Measurements from ENCODE around the gene CSMD2.

The CSMD2 gene

DNA sequence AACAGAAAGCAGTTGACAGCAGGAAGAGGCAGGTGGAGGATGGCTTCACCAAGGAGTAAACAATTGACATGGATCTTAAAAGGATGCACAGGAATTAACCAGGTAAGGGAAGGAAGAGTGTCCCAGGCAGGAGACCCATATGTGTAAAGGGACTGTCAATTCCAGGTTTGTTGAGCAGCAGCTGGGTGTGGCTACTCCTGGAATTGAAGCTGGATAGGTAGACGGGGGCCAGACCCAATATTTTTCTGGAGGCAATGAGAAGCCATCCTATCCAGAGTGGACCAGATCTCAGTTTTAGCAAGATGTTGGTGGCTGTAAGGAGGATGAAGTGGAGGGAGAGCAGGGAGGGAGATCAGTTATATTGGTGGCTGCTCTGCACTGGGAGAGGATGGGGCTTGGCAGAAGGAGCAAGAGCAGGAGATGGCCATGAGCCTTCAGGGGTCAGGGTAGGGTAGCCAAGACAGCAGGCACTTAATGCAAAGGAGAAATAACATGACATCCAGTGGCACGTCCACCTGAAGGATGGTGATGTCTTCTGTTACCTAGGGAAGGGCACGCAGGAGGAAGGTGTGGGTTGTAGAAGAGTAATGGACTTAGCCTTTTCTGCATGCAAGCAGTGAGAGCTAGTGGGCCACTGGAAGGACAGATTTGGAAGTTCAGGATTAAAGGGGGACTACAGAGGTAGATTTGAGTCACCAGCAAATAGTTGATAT lies 447.9 kb downstream of the CSMD2 start:
- no CpG with 5 or more reads among the region's 3 CpGs for WGBS (ENCODE audit: insufficient coverage, insufficient read length)
- no peak for DNase-seq (ENCODE audit: low read depth, low spot score)
- Histone ChIP-seq H3K4me3 (ENCODE audit: low read length) (no peak overlapping the region), H3K36me3 (ENCODE audit: control insufficient read depth, insufficient read depth, low read length) (0 out of 2 replicates have a peak, but pooled peaks cover 3% of the 10 kb centered on the region), H3K27ac (ENCODE audit: low read length) (no peak overlapping the region), H3K9me3 (ENCODE audit: control insufficient read depth, insufficient read depth, low read length) (no peaks in the 10 kb centered on the region), H3K4me1 (ENCODE audit: control insufficient read depth, insufficient read depth, low read length) (no peaks in the 10 kb centered on the region), H3K27me3 (ENCODE audit: control insufficient read depth, insufficient read depth, low read length) (no peaks in the 10 kb centered on the region)

DNA sequence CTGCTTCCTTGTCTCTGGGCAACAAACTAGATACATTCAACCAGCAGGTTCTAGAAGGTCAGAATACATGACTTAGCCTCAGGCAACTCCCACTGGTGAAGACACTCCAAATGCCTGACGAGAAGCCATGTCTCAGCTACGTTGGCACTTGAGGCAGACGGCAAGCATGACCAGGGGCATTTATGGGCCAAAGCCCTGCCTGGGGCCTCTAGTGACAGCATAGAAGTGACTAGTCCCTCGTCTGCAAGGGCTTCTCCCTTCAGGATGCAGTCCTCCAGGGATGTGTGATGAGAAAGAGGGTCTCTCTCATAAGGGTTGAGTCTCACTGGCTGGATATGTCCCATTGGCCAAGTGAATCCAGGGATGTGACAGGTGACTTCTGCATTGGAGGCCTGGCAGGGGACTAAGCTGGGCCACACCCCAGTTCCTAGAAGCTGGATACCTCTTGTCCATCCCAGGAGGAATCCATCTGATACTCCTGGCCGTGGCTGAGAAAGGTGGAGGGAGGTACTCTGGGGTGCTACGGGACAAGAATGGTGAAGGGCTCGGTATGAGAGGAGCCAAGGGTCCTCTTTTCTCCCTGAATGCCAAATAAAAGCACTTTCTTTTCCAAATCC lies 449.7 kb downstream of the CSMD2 start:
- WGBS (ENCODE audit: insufficient coverage, insufficient read length): no CpG with 5 or more reads among the region's 7 CpGs
- DNase-seq (ENCODE audit: low read depth, low spot score): no peak
- no peak overlapping the region for H3K27ac ChIP-seq (ENCODE audit: low read length)
- H3K36me3 ChIP-seq (ENCODE audit: control insufficient read depth, insufficient read depth, low read length): 0 out of 2 replicates have a peak, but pooled peaks cover 3% of the 10 kb centered on the region
- H3K4me3 ChIP-seq (ENCODE audit: low read length): no peak overlapping the region
- no peaks in the 10 kb centered on the region for H3K9me3 ChIP-seq (ENCODE audit: control insufficient read depth, insufficient read depth, low read length)
- no peaks in the 10 kb centered on the region for H3K27me3 ChIP-seq (ENCODE audit: control insufficient read depth, insufficient read depth, low read length)
- no peaks in the 10 kb centered on the region for H3K4me1 ChIP-seq (ENCODE audit: control insufficient read depth, insufficient read depth, low read length)

DNA sequence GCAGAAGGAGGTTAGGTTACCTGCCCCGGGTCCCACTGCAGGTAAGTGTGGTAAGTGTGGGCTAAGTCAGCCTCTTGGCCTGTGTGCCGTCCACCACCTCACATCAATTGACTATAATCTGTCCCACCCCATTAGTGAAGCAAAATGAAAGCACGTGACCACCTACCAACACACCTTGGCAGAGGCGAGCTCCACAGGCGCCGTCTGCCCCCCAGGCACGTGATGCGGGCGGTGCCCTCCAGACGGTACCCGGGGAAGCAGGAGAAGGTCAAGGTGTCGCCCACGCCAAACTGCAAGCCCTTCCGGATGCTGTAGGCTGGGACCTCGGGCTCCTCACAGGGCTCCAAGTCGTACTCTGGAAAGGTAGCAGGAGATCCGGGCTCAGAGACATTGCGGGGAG lies 450.6 kb downstream of the CSMD2 start:
- H3K27me3 ChIP-seq (ENCODE audit: control insufficient read depth, insufficient read depth, low read length): no peaks in the 10 kb centered on the region
- H3K27ac ChIP-seq (ENCODE audit: low read length): no peak overlapping the region
- no peaks in the 10 kb centered on the region for H3K9me3 ChIP-seq (ENCODE audit: control insufficient read depth, insufficient read depth, low read length)
- 0 out of 2 replicates have a peak, but pooled peaks cover 3% of the 10 kb centered on the region for H3K36me3 ChIP-seq (ENCODE audit: control insufficient read depth, insufficient read depth, low read length)
- H3K4me1 ChIP-seq (ENCODE audit: control insufficient read depth, insufficient read depth, low read length): no peaks in the 10 kb centered on the region
- H3K4me3 ChIP-seq (ENCODE audit: low read length): no peak overlapping the region
- no CpG with 5 or more reads among the region's 18 CpGs for WGBS (ENCODE audit: insufficient coverage, insufficient read length)
- no peak for DNase-seq (ENCODE audit: low read depth, low spot score)

DNA sequence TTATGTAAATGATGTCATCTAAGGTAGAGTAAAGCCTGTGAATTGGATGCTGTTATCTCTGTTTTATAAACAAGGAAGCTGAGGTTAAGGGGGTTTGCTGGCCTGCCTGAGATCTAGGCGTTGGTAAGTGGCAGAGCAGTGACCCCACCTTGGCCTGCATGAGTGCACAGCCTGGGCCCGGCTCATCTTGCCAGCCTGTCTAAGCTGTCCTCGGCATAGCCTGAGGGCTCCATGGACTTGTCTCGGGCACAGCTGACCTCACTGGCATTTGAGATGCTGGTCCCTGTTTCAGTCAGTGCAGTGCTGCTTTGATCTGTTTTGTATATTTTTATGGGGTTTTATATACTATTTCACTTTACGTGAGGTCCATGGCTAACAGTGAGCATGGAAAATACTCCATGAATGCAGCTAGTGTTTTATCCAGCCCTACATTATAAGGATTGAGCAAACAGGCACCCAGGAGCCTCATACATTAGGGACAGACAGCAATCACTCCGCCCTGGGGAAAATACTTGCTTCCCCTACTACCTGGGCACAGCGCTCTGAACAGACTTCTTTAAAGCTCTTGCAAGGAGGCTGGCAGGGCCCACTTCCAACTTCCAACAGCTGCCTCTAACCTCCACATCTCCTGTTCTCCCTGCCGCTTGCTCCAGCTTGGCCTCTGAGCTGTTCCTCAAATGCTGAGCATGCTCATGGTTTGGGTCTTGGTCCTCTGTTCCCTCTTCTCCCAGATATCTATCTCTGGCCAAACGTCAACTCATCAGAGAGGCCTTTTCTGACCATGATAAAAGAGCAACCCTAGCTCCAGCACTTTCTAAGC lies 451.8 kb downstream of the CSMD2 start:
- Histone ChIP-seq H3K27ac (ENCODE audit: low read length) (no peak overlapping the region), H3K36me3 (ENCODE audit: control insufficient read depth, insufficient read depth, low read length) (0 out of 2 replicates have a peak, but pooled peaks cover 3% of the 10 kb centered on the region), H3K4me3 (ENCODE audit: low read length) (no peak overlapping the region), H3K9me3 (ENCODE audit: control insufficient read depth, insufficient read depth, low read length) (no peaks in the 10 kb centered on the region), H3K4me1 (ENCODE audit: control insufficient read depth, insufficient read depth, low read length) (no peaks in the 10 kb centered on the region), H3K27me3 (ENCODE audit: control insufficient read depth, insufficient read depth, low read length) (no peaks in the 10 kb centered on the region)
- WGBS (ENCODE audit: insufficient coverage, insufficient read length): no CpG with 5 or more reads among the region's 9 CpGs
- DNase-seq (ENCODE audit: low read depth, low spot score): no peak

DNA sequence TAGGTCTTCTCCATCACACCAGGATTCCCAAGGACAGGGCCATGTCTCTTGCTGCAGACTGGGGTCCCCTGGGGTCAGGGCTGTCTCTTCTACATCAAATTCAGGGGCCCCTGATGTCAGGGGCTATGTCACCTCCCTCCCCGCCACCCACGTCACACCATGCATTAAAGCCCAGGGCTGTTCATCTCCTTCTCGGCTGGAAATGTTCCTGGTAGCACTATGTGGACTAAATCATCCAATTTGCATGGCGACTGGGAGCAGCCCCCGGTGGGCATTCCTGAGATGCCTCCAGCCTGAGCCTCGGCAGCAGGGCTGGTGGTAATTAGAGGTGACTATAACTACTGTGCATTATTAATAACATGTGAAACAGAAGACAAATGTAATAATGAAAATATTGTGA lies 452.8 kb downstream of the CSMD2 start:
- Histone ChIP-seq H3K27ac (ENCODE audit: low read length) (no peak overlapping the region), H3K4me1 (ENCODE audit: control insufficient read depth, insufficient read depth, low read length) (no peaks in the 10 kb centered on the region), H3K9me3 (ENCODE audit: control insufficient read depth, insufficient read depth, low read length) (no peaks in the 10 kb centered on the region), H3K27me3 (ENCODE audit: control insufficient read depth, insufficient read depth, low read length) (no peaks in the 10 kb centered on the region), H3K4me3 (ENCODE audit: low read length) (no peak overlapping the region), H3K36me3 (ENCODE audit: control insufficient read depth, insufficient read depth, low read length) (0 out of 2 replicates have a peak, but pooled peaks cover 3% of the 10 kb centered on the region)
- no CpG with 5 or more reads among the region's 6 CpGs for WGBS (ENCODE audit: insufficient coverage, insufficient read length)
- DNase-seq (ENCODE audit: low read depth, low spot score): no peak

DNA sequence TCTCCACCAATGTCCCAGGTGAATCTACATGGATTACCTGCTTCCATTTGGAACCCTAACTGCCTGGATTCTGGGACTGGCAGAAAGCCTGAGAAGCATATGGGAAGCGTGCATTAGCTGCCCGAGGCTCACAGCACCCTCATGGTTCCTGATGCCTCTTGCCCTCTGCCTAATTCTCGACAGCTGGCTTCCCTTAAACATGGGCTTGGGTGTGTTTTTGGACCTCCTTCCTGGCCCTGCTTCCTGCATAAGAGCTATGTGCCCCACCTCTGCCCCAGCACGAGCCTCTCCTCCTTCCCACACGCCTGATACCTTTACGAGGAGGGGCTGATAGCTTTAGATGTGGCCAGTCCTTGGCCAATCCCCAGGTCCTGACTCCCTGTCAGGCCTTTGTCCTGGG lies 453.5 kb downstream of the CSMD2 start:
- no peak for DNase-seq (ENCODE audit: low read depth, low spot score)
- H3K4me1 ChIP-seq (ENCODE audit: control insufficient read depth, insufficient read depth, low read length): no peaks in the 10 kb centered on the region
- H3K9me3 ChIP-seq (ENCODE audit: control insufficient read depth, insufficient read depth, low read length): no peaks in the 10 kb centered on the region
- 0 out of 2 replicates have a peak, but pooled peaks cover 3% of the 10 kb centered on the region for H3K36me3 ChIP-seq (ENCODE audit: control insufficient read depth, insufficient read depth, low read length)
- no peak overlapping the region for H3K4me3 ChIP-seq (ENCODE audit: low read length)
- H3K27ac ChIP-seq (ENCODE audit: low read length): no peak overlapping the region
- H3K27me3 ChIP-seq (ENCODE audit: control insufficient read depth, insufficient read depth, low read length): no peaks in the 10 kb centered on the region
- no CpG with 5 or more reads among the region's 6 CpGs for WGBS (ENCODE audit: insufficient coverage, insufficient read length)

DNA sequence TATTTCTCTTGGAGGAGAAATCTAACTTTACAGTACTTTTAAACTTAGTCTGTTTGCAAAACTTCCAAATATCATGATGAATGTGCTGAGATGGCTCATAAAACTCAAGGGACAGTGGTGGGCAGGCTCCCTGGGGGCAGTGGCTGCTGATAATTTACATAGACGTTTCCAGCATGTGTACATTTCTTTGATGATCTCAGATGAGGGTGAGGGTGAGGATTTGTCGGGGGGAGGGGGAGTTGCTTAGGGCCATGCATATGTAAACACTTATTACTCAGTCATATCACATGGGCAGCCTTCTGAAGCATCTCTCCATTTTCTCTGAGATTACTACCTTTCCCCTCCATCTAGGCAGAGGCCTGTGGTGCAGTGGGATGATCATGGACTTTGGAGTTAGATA lies 454.1 kb downstream of the CSMD2 start:
- no peak for DNase-seq (ENCODE audit: low read depth, low spot score)
- Histone ChIP-seq H3K4me3 (ENCODE audit: low read length) (no peak overlapping the region), H3K4me1 (ENCODE audit: control insufficient read depth, insufficient read depth, low read length) (no peaks in the 10 kb centered on the region), H3K9me3 (ENCODE audit: control insufficient read depth, insufficient read depth, low read length) (no peaks in the 10 kb centered on the region), H3K27me3 (ENCODE audit: control insufficient read depth, insufficient read depth, low read length) (no peaks in the 10 kb centered on the region), H3K36me3 (ENCODE audit: control insufficient read depth, insufficient read depth, low read length) (0 out of 2 replicates have a peak, but pooled peaks cover 3% of the 10 kb centered on the region), H3K27ac (ENCODE audit: low read length) (no peak overlapping the region)
- WGBS (ENCODE audit: insufficient coverage, insufficient read length): no CpG with 5 or more reads among the region's 2 CpGs

DNA sequence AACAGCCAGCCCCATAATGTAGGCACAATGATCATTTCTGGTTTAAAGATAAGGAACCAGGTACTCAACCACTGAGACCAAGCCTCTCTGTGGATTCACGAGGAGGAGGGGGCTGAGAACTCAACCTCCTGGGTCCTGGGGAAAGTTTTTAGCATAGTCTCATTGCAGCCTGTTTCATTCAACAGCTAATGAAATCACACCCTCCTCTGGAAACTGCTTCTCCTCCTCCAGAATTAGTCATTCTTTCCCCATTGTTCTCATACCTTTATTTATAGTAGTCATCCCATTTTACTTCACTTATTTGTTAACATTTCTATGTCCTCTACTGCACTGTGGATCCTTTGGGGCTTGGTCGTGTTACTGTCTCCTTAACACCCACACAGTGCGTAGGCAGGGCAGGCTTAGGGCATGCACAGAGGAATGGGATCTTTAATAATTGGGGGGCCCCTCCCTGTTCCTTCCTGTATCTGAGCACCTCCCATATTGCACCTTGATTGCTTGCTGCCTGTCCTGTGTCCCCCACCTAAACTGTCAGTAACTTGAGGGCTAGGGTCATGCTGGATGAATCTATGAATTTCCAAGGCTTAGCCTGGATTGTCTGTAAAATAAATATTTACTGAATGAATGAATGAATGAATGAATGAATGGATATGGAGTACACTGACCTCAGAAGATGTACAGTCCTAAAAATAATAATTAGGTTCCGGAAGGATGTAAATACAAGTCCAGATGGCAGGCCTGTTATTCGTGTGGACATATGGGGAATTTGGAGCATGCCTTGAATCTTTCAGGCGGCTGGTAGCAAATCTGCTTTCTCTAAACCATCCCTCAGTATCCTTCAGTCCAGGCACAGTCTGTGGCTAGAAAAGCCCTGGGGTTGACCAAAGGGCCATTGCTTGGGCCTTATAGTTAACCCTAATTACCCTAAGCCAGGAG lies 455.0 kb downstream of the CSMD2 start:
- H3K27ac ChIP-seq (ENCODE audit: low read length): no peak overlapping the region
- no peaks in the 10 kb centered on the region for H3K4me1 ChIP-seq (ENCODE audit: control insufficient read depth, insufficient read depth, low read length)
- H3K27me3 ChIP-seq (ENCODE audit: control insufficient read depth, insufficient read depth, low read length): no peaks in the 10 kb centered on the region
- no peak overlapping the region for H3K4me3 ChIP-seq (ENCODE audit: low read length)
- no peak for DNase-seq (ENCODE audit: low read depth, low spot score)
- 0 out of 2 replicates have a peak, but pooled peaks cover 3% of the 10 kb centered on the region for H3K36me3 ChIP-seq (ENCODE audit: control insufficient read depth, insufficient read depth, low read length)
- WGBS (ENCODE audit: insufficient coverage, insufficient read length): no CpG with 5 or more reads among the region's 6 CpGs
- no peaks in the 10 kb centered on the region for H3K9me3 ChIP-seq (ENCODE audit: control insufficient read depth, insufficient read depth, low read length)

DNA sequence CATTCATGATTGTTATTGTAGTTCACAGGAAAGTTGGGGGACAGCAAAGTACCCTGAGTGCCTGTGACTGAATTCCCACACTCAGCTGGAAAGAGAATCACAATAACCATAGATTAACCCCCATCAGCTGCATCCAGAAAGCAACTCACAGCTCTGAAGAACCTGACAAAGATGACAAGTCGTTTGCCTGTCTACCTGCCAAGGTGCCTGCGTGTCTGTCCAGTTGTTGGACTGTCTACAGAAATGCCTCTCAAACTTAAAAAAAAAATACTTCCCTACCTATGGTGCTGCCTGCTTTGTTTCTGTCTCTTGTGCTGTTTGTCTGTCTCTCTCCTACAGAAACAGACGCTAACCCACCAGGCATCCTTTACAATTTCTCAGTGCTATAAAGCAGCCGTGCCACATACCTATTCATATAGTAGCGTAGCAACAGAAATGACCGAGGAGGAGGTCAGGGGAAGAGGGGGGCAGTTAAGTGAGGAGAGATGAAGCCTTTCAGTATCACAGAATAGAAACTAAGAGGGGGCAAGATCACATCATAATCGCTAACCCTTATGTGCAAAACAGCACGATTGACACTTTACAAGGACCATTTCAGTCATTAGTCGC lies 455.8 kb downstream of the CSMD2 start:
- no peaks in the 10 kb centered on the region for H3K27me3 ChIP-seq (ENCODE audit: control insufficient read depth, insufficient read depth, low read length)
- no peak for DNase-seq (ENCODE audit: low read depth, low spot score)
- H3K27ac ChIP-seq (ENCODE audit: low read length): no peak overlapping the region
- no peaks in the 10 kb centered on the region for H3K9me3 ChIP-seq (ENCODE audit: control insufficient read depth, insufficient read depth, low read length)
- H3K4me1 ChIP-seq (ENCODE audit: control insufficient read depth, insufficient read depth, low read length): no peaks in the 10 kb centered on the region
- 0 out of 2 replicates have a peak, but pooled peaks cover under 1% of the 10 kb centered on the region for H3K36me3 ChIP-seq (ENCODE audit: control insufficient read depth, insufficient read depth, low read length)
- WGBS (ENCODE audit: insufficient coverage, insufficient read length): no CpG with 5 or more reads among the region's 9 CpGs
- no peak overlapping the region for H3K4me3 ChIP-seq (ENCODE audit: low read length)

Measured in iPS DF 6.9 (cell line).